Calu3 (cell line): ENCODE results near the gene C11orf91. TPM values are rescaled to one million over a fixed set of nuclear protein-coding genes. Genes with fewer than 3 reads are reported as not detected.

ENCODE experiments used
- BruUV-seq: library from RNA; stranded (reverse); fragments of 400-500 nt; replicated peaks from 2 replicates; lab custom pipeline; 2021; lab: Mats Ljungman, UMichigan
- CTCF ChIA-PET: fragments of 300-600 bp; sonication (Branson Sonifier 250); formaldehyde crosslinking; loops from one replicate; lab custom pipeline; 2022; ENCODE audit warnings: antibody characterized with exemption; lab: Charles Lee
- DNase-seq: peaks from one replicate; pipeline ENCODE4 v3.0.0; 2022
- H3K27ac Mint-ChIP-seq: one replicate; pipeline ENCODE4 v1.8.0; 2022; ENCODE audit warnings: mixed read lengths; ENCODE audit not compliant: unreplicated experiment
- H3K27me3 Mint-ChIP-seq: one replicate; pipeline ENCODE4 v1.8.0; 2022; ENCODE audit warnings: mixed read lengths; ENCODE audit not compliant: unreplicated experiment
- H3K36me3 Mint-ChIP-seq: one replicate; pipeline ENCODE4 v1.8.0; 2022; ENCODE audit warnings: mild to moderate bottlenecking, moderate library complexity, mixed read lengths; ENCODE audit not compliant: insufficient read depth, unreplicated experiment
- H3K4me1 Mint-ChIP-seq: one replicate; pipeline ENCODE4 v1.8.0; 2022; ENCODE audit warnings: mild to moderate bottlenecking, low read depth, mixed read lengths; ENCODE audit not compliant: unreplicated experiment
- H3K4me3 Mint-ChIP-seq: one replicate; pipeline ENCODE4 v1.8.0; 2022; ENCODE audit warnings: mild to moderate bottlenecking, low read depth, moderate library complexity, mixed read lengths; ENCODE audit not compliant: unreplicated experiment
- H3K9me3 Mint-ChIP-seq: one replicate; pipeline ENCODE4 v1.8.0; 2022; ENCODE audit warnings: low read depth, mixed read lengths; ENCODE audit not compliant: unreplicated experiment
- CTCF ChIP-seq: fragments of 200-600 bp; IDR thresholded peaks from one replicate; pipeline ENCODE4 v1.8.0; 2022; ENCODE audit warnings: antibody characterized with exemption; ENCODE audit not compliant: unreplicated experiment
- intact Hi-C: fragments of 100-400 bp; cut with micrococcal nuclease; formaldehyde crosslinking; loops from one replicate; pipeline ENCODE4 v1.10.0; 2022; ENCODE audit not compliant: unreplicated experiment
- total RNA-seq: library from RNA; stranded (reverse); gene quantifications from 2 replicates; pipeline ENCODE4 v1.2.3, GENCODE V29; 2022

Gene C11orf91
- total RNA-seq, 1 experiment from 2014 or later, result 5.8 TPM

GRCh38 chr11:33668951-33669596 lies 31.6 kb downstream of the C11orf91 start:
- no TSS peak for BruUV-seq
- no peak for TF ChIP-seq CTCF
- Mint-ChIP-seq H3K9me3 (no peaks in the 10 kb centered on the region), H3K36me3 (peaks cover 18% of the 10 kb centered on the region), H3K27ac (no peak overlapping the region), H3K4me3 (no peak overlapping the region), H3K27me3 (no peaks in the 10 kb centered on the region), H3K4me1 (peaks cover 22% of the 10 kb centered on the region)
- no peak for DNase-seq
- CTCF ChIA-PET, result no interaction called here
- intact Hi-C loops, result no loop called here

- H3K27me3 Mint-ChIP-seq, result no peaks in the 10 kb centered on the region
- peaks cover 18% of the 10 kb centered on the region for H3K36me3 Mint-ChIP-seq
- DNase-seq, result no peak
- H3K4me1 Mint-ChIP-seq, result peaks cover 22% of the 10 kb centered on the region
- H3K27ac Mint-ChIP-seq, result no peak overlapping the region
- no peak overlapping the region for H3K4me3 Mint-ChIP-seq
- intact Hi-C loops, result no loop called here
- CTCF ChIA-PET, result no interaction called here
- no peaks in the 10 kb centered on the region for H3K9me3 Mint-ChIP-seq
- TF ChIP-seq CTCF, result no peak
- no TSS peak for BruUV-seq
Measured at GRCh38 chr11:33668468-33668825, 32.2 kb downstream of the C11orf91 start.

GRCh38 chr11:33667819-33668467 lies 32.7 kb downstream of the C11orf91 start:
- H3K9me3 Mint-ChIP-seq, result no peaks in the 10 kb centered on the region
- no peak for DNase-seq
- CTCF ChIA-PET, result no interaction called here
- H3K4me1 Mint-ChIP-seq, result peaks cover 22% of the 10 kb centered on the region
- H3K36me3 Mint-ChIP-seq, result peaks cover 18% of the 10 kb centered on the region
- no TSS peak for BruUV-seq
- no peak overlapping the region for H3K27ac Mint-ChIP-seq
- intact Hi-C loops, result no loop called here
- H3K27me3 Mint-ChIP-seq, result no peaks in the 10 kb centered on the region
- TF ChIP-seq CTCF, result no peak
- H3K4me3 Mint-ChIP-seq, result no peak overlapping the region

GRCh38 chr11:33665350-33666106 lies 35.1 kb downstream of the C11orf91 start:
- no TSS peak for BruUV-seq
- CTCF ChIA-PET, result interaction anchor here (1.2 kb wide), 1 partner anchor 77 kb away, joined by 3 read pairs; no protein-coding TSS in a partner anchor
- TF ChIP-seq CTCF, result no peak
- DNase-seq, result no peak
- no peak overlapping the region for H3K27ac Mint-ChIP-seq
- no peaks in the 10 kb centered on the region for H3K27me3 Mint-ChIP-seq
- intact Hi-C loops, result no loop called here
- peaks cover 4% of the 10 kb centered on the region for H3K4me1 Mint-ChIP-seq
- peaks cover 11% of the 10 kb centered on the region for H3K36me3 Mint-ChIP-seq
- no peak overlapping the region for H3K4me3 Mint-ChIP-seq
- H3K9me3 Mint-ChIP-seq, result no peaks in the 10 kb centered on the region
